Mammary epithelial cell (primary cell): ENCODE data around the gene LSM5.

Experiments
- EZH2 ChIP-seq: IDR thresholded peaks from 2 replicates; pipeline ENCODE4 v1.6.1; 2012; ENCODE audit warnings: low read length, inconsistent platforms, borderline replicate concordance
- TF ChIP-seq, protein P1 (sequence below), 2 donors: IDR thresholded peaks in 1 of 2; conservative IDR thresholded peaks in 1 of 2; 2 replicates each; pipeline ENCODE4 v1.5.1; 2011 to 2012; ENCODE audit warnings: inconsistent platforms in 2 of 2, low read length in 2 of 2, mild to moderate bottlenecking in 2 of 2, control low read depth in 1 of 2, low read depth in 1 of 2; ENCODE audit not compliant: insufficient read depth in 1 of 2; ENCODE audit errors: extremely low read depth in 1 of 2

- TF ChIP-seq, protein P1, sequence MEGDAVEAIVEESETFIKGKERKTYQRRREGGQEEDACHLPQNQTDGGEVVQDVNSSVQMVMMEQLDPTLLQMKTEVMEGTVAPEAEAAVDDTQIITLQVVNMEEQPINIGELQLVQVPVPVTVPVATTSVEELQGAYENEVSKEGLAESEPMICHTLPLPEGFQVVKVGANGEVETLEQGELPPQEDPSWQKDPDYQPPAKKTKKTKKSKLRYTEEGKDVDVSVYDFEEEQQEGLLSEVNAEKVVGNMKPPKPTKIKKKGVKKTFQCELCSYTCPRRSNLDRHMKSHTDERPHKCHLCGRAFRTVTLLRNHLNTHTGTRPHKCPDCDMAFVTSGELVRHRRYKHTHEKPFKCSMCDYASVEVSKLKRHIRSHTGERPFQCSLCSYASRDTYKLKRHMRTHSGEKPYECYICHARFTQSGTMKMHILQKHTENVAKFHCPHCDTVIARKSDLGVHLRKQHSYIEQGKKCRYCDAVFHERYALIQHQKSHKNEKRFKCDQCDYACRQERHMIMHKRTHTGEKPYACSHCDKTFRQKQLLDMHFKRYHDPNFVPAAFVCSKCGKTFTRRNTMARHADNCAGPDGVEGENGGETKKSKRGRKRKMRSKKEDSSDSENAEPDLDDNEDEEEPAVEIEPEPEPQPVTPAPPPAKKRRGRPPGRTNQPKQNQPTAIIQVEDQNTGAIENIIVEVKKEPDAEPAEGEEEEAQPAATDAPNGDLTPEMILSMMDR (conservative IDR thresholded peaks at IDR 0.05 in 1 of 2, IDR thresholded peaks at IDR 0.05 in 1 of 2; ENCODE audit: extremely low read depth in 1 of 2, insufficient read depth in 1 of 2, low read depth in 1 of 2, low read length in 2 of 2): no peak
- TF ChIP-seq EZH2: no peak
These were observed 41.9 kb upstream of the LSM5 start for GRCh38 chr7:32532086-32532485.
